GM18508 (cell line): ENCODE measurements around the gene RHOG.
A peak's percentile ranks its signal among the peaks of the same experiment; 100 is the strongest.
"Not testable (repeated sequence)": the region's sequence is repeated elsewhere in the genome, so short reads cannot be mapped to it uniquely, and the experiment has no call there.

Source experiments
- ATAC-seq: cut with Tn5 transposase; IDR thresholded peaks from one replicate; pipeline ENCODE4 v1.9.1; 2021; ENCODE audit warnings: moderate number of reproducible peaks; ENCODE audit not compliant: insufficient read depth, unreplicated experiment

The RHOG gene

DNA sequence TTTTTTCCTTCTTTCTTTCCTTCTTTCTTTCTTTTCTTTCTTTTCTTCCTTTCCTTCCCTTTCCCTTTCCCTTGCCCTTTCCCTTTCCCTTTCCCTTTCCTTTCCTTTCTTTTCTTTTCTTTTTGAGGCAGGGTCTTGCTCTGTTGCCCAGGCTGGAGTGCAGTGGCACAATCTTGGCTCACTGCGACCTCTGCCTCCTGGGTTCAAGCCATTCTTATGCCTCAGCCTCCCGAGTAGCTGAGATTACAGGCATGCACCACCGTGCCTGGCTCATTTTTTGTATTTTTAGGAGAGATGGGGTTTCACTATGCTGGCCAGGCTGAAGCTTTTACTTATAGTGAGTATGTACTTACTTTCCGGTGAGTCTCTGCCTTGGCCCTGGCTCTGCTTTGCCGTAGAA is 25.9 kb downstream of the RHOG start:
- not testable (repeated sequence) for ATAC-seq

- ATAC-seq = no peak
These were observed 29.8 kb downstream of the RHOG start for GRCh38 chr11:3810951-3811350.

DNA sequence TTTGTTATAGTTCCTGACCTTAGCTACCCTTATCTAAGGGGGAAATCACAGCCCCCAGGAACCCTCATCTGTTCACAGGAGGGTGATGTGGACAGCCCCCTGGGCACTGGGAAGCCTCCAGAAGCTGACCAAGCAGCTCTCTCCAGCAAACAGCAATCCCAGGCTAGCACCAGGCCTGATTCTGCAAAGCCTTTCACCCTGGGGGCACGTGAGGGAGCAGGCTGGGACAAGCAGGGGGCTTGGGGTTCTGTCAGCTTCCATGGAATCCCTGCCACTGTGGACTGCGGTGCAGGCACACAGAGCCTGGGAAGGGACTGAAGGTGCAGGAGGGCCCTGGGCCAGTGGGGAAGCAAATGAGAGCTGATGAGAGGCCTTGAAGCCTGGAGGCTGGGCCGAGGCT is 30.3 kb downstream of the RHOG start:
- ATAC-seq = no peak

DNA sequence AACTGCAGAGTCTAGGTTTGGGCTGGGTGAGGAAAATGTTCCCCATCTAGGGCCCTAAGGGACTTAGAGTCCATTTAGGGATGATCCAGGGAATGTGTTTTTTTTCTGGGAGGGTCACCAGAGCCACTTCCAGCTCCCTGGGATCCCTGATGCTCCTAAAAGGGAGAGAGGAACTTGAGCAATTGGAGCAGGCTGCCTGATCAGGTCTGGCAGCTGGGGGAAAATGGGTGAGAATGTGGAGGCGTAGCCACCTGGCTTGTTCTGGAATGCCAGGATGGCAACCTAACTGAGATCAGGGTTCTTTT is 31.2 kb downstream of the RHOG start:
- no peak for ATAC-seq

DNA sequence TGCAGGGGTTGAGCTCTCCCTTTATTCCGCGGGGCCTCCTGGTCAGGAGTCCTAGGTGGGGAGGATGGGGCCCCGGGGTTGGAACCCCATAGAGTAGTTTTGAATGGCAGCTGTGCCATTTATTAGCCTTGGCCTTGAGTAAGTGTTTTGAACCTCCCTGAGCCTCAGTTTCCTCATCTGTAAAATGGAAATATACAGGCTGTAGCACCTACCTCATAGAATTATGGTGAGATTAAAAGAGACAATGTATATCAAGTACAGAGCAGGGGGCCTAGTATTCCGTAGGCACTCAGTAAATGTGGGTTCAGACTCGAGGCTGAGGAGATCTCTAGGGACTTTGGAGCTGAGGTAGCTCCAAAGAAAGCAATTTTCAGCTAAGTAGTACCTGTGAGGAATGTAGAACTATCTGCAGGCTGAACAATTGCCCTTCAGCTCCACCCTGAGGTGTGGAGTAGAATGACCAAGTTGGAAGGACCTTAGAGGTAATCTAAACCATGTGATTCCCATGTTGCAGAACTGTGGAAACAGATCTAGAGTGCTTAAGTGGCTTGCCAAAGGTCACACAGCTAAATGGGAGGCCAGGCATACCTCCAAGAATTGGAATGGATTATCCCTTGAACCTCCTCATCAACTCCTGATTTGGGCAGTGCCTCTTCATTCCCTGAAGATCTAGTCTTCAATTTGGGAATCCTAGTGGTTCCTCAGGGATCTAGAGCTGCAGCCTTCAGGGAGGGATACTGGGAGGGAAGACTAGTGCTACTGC is 31.7 kb downstream of the RHOG start:
- no peak for ATAC-seq

DNA sequence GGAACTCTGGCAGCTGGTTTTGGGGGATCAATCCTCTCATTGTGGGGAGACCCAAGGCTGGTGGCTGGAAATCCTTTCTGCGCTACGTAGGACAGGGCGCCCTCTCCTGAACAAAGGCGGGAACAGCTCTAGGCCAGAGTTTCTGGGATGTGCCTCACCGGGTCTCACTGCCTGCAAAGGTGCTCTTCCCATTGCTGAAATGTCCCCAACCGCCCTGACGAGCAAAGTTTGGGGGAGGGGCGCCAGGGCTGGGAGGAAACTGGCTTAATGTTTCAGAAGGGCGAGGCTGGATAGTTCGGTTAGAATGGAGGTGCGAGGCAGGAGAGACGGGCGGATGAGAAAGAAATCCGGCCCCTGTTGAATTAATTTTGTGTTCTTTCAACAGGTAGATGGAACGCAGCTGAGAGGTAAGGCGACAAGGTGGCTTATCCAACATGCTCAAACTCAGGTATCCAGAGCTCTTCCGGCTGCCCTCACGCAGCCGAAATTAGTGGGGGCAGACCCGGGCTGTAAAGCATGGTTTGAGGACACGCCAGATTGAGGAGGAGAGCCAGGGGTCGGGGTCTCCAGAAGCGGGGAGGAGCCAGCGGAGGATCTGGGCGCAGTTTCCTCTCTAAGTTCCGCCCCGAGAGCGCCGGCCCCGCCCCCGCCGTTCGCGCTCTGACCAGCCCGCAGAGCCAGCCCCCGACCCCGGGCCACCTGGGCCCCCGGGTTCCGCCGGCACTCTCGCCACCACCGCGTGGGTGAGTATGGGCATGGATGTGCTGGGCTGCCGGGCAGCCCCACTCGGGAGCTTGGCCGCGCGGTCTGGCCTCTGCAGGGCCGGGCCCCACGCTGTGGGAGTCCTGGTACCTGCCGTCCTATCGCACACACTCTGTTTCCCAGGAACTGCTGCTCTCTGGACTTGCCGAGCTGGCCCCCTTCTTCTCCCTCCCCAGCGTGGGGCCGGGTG is 32.6 kb downstream of the RHOG start, which contains the start of gene PGAP2:
PGAP2 (plus strand) TSS at position 652 of the 952 bp plus-strand sequence. CDS start 2,700 bp downstream, outside the sequence.
- no peak for ATAC-seq

GRCh38 chr11:3803726-3804495 is 36.8 kb downstream of the RHOG start:
- ATAC-seq = no peak

GRCh38 chr11:3802011-3802790 is 38.6 kb downstream of the RHOG start:
- no peak for ATAC-seq

DNA sequence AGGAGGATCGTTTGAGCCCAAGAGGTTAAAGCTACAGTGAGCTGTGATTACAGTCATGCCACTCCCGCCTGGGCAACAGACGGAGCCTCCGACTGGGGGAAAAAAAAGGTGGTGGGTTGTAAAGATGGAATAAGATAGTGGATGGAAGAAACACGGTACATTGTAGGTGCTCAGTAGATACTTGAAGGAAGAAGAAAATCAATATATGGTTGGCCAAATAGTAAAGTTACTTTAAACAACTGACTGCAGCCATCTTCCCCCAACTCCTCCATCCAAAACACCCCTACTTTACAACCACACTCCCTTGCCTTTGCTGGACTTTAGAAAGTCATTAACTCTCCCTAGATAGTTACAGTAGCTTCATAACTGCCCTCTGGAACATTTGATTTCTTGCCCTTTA is 40.9 kb downstream of the RHOG start:
- no peak for ATAC-seq

DNA sequence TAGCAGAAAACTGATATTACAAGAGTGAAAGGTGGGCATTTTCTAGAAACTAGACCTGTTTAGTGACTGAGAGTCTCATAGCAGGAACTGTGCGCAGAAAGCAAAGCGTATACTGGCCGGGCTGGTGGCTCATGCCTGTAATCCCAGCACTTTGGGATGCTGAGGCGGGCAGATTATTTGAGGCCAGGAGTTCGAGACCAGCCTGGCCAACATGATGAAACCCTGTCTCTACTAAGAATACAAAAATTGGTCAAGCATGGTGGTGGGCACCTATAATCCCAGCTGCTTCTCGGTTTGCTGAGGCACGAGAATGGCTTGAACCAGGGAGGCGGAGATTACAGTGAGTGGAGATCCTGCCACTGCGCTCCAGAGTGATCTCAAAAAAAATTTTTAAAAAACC is 41.6 kb downstream of the RHOG start:
- ATAC-seq = no peak

DNA sequence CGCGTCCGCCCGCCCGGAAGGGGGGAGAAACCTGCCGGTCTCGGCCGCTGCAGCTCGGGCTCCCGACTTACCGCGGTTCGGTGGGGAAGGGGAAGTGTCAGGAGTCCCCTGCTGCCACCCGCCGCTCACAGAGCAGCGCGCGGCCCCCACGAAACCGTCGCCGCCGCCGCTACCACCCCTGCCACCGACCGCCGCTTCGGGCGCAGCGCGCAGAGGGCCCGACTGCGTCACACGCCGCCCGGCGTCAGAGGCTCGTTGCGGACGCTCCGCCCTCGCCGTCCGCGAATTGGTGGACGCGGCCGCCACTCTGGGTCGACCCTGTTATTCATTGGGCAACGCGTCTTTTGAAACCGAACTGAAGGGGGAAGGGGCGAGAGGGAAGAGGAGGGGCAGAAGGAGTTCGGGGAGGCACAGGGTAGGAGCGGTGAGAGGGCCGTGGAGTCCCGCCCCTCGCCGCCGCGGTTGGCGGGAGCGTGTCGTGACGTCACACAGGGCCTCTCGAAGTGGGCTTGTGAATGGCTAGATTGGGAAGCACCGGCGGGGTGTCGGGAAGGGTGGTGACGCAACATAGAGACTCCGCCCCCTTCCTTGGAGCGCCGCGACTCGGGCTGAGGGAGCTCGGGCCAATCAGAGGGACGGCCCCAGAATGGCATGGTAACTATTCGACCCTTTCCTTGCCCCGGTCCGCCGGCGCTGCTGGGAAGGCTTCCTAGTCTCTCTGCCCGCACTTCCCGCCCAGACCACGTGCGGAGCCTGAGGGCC is 43.2 kb downstream of the RHOG start, which contains the start of gene NUP98:
NUP98 (minus strand) TSS at position 226 of the 762 bp plus-strand sequence. CDS start 15,437 bp downstream, outside the sequence.
- ATAC-seq = peak; percentile 84

GRCh38 chr11:3796801-3797328 is 43.9 kb downstream of the RHOG start:
- ATAC-seq = peak; percentile 5

DNA sequence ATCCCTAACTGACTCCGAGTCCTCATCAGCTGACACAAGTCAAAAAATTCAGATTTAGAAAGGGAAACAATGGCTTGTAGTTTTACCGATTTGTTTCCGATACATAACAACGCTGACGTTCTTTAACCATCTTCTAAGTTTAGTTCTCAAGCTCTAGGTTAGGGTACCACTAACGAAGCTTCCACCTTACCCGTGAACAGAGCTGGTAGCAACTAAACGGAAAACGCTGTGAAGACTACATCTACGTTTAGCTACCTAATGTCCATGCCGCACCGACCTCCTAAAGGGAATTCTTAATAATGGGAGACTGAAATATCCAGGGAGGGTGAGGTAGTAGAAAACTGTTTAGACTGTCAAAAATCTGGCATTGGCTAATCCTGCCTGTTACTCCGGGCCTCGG is 44.4 kb downstream of the RHOG start:
- ATAC-seq = no peak

GRCh38 chr11:3796002-3796311 is 44.8 kb downstream of the RHOG start:
- ATAC-seq = no peak

- no peak for ATAC-seq
These were observed 45.4 kb downstream of the RHOG start for GRCh38 chr11:3795131-3796001.

GRCh38 chr11:3794387-3794786 is 46.4 kb downstream of the RHOG start:
- ATAC-seq = not testable (repeated sequence)

DNA sequence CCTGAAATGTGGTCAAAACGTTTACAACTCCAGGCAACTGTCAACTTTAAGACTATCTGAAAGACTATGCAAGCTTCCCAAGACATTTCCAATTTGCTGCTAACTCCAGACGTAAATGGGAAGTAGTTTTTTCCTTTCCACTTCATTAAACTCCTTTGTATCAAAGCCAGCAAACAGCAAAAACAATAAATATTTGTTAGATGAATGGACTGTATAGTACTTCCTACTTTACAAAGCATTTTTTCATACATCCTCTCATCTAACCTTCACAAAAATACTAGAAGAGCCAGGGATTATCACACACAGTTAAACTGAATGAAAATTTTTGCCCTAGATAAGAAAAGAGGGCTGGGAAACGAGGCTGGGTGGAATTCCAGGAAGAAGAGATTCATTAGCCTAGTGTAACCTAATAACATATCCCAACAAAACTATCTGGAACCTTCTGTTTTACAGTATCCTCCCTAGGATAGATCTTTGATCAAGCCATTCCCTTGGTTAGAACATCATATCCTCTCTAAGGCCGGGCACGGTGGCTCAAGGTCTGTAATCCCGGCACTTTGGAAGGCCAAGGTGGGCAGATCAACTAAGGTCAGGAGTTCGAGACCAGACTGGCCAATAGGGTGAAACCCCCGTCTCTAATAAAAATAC is 53.9 kb downstream of the RHOG start:
- ATAC-seq = no peak

- ATAC-seq = no peak
These were observed 57.1 kb downstream of the RHOG start for GRCh38 chr11:3783611-3784010.
